GM23248 (cell line): ENCODE results near the gene PRELP. TPM values are rescaled to one million over a fixed set of nuclear protein-coding genes. Genes with fewer than 3 reads are reported as not detected.
A peak's percentile ranks its signal among the peaks of the same experiment; 100 is the strongest.

ENCODE experiments used
- DNase-seq: peaks from one replicate; pipeline ENCODE4 v3.0.0-alpha.2; 2015
- H2AFZ ChIP-seq: fragments of 200-600 bp; sonication (generic); 2 replicates; pipeline ENCODE4 v1.6.1; 2016; ENCODE audit warnings: antibody characterized with exemption
- H3F3A ChIP-seq: fragments of 200-600 bp; sonication (generic); 2 replicates; pipeline ENCODE4 v1.6.1; 2016; ENCODE audit warnings: mild to moderate bottlenecking, antibody characterized with exemption, mixed run types; ENCODE audit not compliant: insufficient read depth
- H3K27ac ChIP-seq: fragments of 200-600 bp; sonication (generic); 2 replicates; pipeline ENCODE4 v1.5.1; 2016; ENCODE audit warnings: mild to moderate bottlenecking
- H3K27me3 ChIP-seq: fragments of 200-600 bp; sonication (generic); replicated peaks from 2 replicates; pipeline ENCODE4 v1.6.1; 2016; ENCODE audit warnings: mild to moderate bottlenecking; ENCODE audit not compliant: insufficient read depth
- H3K36me3 ChIP-seq: fragments of 200-600 bp; sonication (generic); 2 replicates; pipeline ENCODE4 v1.6.1; 2016; ENCODE audit warnings: low read depth, mild to moderate bottlenecking
- H3K4me1 ChIP-seq: fragments of 200-600 bp; sonication (generic); 2 replicates; pipeline ENCODE4 v1.6.1; 2016; ENCODE audit warnings: mild to moderate bottlenecking; ENCODE audit not compliant: insufficient read depth
- H3K4me2 ChIP-seq: fragments of 200-600 bp; sonication (generic); one replicate; pipeline ENCODE4 v1.6.1; 2016; ENCODE audit warnings: mild to moderate bottlenecking; ENCODE audit not compliant: unreplicated experiment
- H3K4me3 ChIP-seq: fragments of 200-600 bp; sonication (generic); 2 replicates; pipeline ENCODE4 v1.5.1; 2016; ENCODE audit warnings: mild to moderate bottlenecking
- H3K79me2 ChIP-seq: fragments of 200-600 bp; sonication (generic); 2 replicates; pipeline ENCODE4 v1.6.1; 2016; ENCODE audit warnings: mild to moderate bottlenecking; ENCODE audit not compliant: insufficient read depth
- H3K9ac ChIP-seq: fragments of 200-600 bp; sonication (generic); 2 replicates; pipeline ENCODE4 v1.6.1; 2016; ENCODE audit warnings: mild to moderate bottlenecking
- H3K9me2 ChIP-seq: fragments of 200-600 bp; sonication (generic); 2 replicates; pipeline ENCODE4 v1.6.1; 2016; ENCODE audit warnings: mixed run types, mild to moderate bottlenecking, moderate library complexity; ENCODE audit not compliant: insufficient read depth
- H3K9me3 ChIP-seq: fragments of 200-600 bp; sonication (generic); one replicate; pipeline ENCODE4 v1.6.1; 2017; ENCODE audit warnings: low read depth
- H4K20me1 ChIP-seq: fragments of 200-600 bp; sonication (generic); 2 replicates; pipeline ENCODE4 v1.6.0; 2016; ENCODE audit not compliant: insufficient read depth
- EZH2 ChIP-seq: fragments of 200-600 bp; sonication (generic); IDR thresholded peaks from 2 replicates; pipeline ENCODE4 v1.6.1; 2018; ENCODE audit warnings: antibody characterized with exemption, mild to moderate bottlenecking; ENCODE audit not compliant: insufficient read depth, poor library complexity, severe bottlenecking
- EZH2phosphoT487 ChIP-seq: fragments of 200-600 bp; sonication (generic); IDR thresholded peaks from 2 replicates; pipeline ENCODE4 v1.6.1; 2018; ENCODE audit warnings: antibody characterized with exemption, moderate library complexity, mild to moderate bottlenecking, low read depth; ENCODE audit not compliant: insufficient read depth
- WGBS, 2 experiments: methylation state at CpG; one replicate each; pipeline ENCODE4 v1.1.6; 2015 to 2017; ENCODE audit warnings: low lambda C conversion rate in 2 of 2, low coverage in 1 of 2; ENCODE audit errors: missing lambda C conversion rate in 2 of 2; 5-methylcytosine and 5-hydroxymethylcytosine counted together
- in situ Hi-C: fragments of 300-500 bp; cut with MboI; formaldehyde crosslinking; loops from 2 replicates; pipeline ENCODE4 v1.15.0; 2020
- polyA plus RNA-seq: library from polyadenylated mRNA; unstranded; fragments of >200 nt; fragmentation: Nextera tagmentation; extraction: Ambion mirVana; gene quantifications from 2 replicates; pipeline ENCODE4 v1.2.1, GENCODE V29; 2016
- total RNA-seq: library from RNA; depleted of rRNA; stranded (reverse); fragments of >200 nt; shearing (Covaris generic); gene quantifications from 2 replicates; pipeline ENCODE4 v1.2.3, GENCODE V29; 2014

Gene PRELP
- total and polyA plus RNA-seq, 2 experiments from 2014 or later: 0.32 to 1.6 TPM

GRCh38 chr1:203476216-203476814 lies 709 bp downstream of the PRELP start:
- H3K4me1 ChIP-seq: peaks cover 36% of the 10 kb centered on the region
- TF ChIP-seq EZH2phosphoT487: no peak
- no peak for TF ChIP-seq EZH2
- H3K4me3 ChIP-seq: no peak overlapping the region
- in situ Hi-C loops: no loop called here
- H3K27me3 ChIP-seq: no peaks in the 10 kb centered on the region
- 0 out of 2 replicates have a peak overlapping the region, but pooled peaks have one; percentile 16 for H2AFZ ChIP-seq
- no peaks in the 10 kb centered on the region for H3K9me2 ChIP-seq
- no peak overlapping the region for H3K9ac ChIP-seq
- no peak for DNase-seq
- no peaks in the 10 kb centered on the region for H4K20me1 ChIP-seq
- peaks cover 26% of the 10 kb centered on the region for H3F3A ChIP-seq
- H3K4me2 ChIP-seq: no peak overlapping the region
- no peaks in the 10 kb centered on the region for H3K79me2 ChIP-seq
- no peak overlapping the region for H3K27ac ChIP-seq
- no peaks in the 10 kb centered on the region for H3K36me3 ChIP-seq
- 28 to 40% methylated on average over 9 of the region's 9 CpGs for WGBS, 2 experiments
- H3K9me3 ChIP-seq: no peaks in the 10 kb centered on the region

GRCh38 chr1:203477748-203478147 lies 2.1 kb downstream of the PRELP start:
- H3K4me1 ChIP-seq: peaks cover 42% of the 10 kb centered on the region
- H4K20me1 ChIP-seq: no peaks in the 10 kb centered on the region
- WGBS, 2 experiments: 95 to 98% methylated on average over 3 of the region's 3 CpGs
- H3F3A ChIP-seq: peaks cover 36% of the 10 kb centered on the region
- H3K27me3 ChIP-seq: no peaks in the 10 kb centered on the region
- no peak overlapping the region for H2AFZ ChIP-seq
- no peaks in the 10 kb centered on the region for H3K9me2 ChIP-seq
- H3K9ac ChIP-seq: no peak overlapping the region
- H3K4me2 ChIP-seq: no peak overlapping the region
- H3K4me3 ChIP-seq: no peak overlapping the region
- no peaks in the 10 kb centered on the region for H3K36me3 ChIP-seq
- H3K9me3 ChIP-seq: no peaks in the 10 kb centered on the region
- TF ChIP-seq EZH2phosphoT487: no peak
- no peak for TF ChIP-seq EZH2
- no peak overlapping the region for H3K27ac ChIP-seq
- H3K79me2 ChIP-seq: no peaks in the 10 kb centered on the region
- DNase-seq: no peak
- in situ Hi-C loops: no loop called here

DNA sequence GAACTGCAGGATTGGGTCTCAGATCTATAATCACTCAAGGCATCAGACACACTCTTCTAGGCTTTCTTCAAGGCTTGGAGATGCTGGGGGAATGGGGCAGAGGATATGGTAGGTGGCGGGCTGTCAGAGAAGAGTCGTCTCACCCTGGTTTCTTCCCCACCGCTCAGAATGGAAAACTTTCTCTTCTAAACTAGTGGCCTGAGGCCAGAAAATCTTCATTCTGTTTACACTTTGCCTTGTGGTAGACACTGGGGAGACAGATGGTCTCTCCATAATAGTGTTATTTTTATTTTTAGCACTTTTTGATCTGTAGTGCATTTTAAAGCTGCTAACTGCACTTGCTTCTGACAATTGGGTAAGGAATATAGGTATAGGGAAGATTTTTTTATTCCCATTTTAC lies 2.6 kb downstream of the PRELP start:
- peaks cover 42% of the 10 kb centered on the region for H3K4me1 ChIP-seq
- H3K4me3 ChIP-seq: no peak overlapping the region

DNA sequence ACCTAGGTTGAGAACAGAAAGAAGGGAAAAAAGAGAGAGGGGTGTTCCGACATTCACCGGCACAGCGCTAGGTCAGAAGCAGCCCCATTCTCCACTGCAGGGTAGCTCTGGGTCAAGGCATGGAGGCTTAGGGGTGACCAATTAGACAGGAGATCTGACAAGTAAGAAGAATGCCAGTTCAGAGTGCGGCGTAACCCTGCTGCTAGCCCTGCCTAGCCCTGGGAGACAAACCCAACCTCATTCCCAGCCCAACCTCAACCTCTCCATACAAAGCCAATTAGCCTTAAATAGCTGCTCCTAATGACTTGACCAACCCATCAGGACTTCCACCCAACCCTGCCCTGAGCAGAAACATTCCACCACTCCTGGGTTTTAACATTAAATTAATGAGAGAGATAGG lies 3.4 kb downstream of the PRELP start:
- DNase-seq: no peak
- Histone ChIP-seq H3K36me3 (no peaks in the 10 kb centered on the region), H3K79me2 (no peaks in the 10 kb centered on the region), H3K27me3 (no peaks in the 10 kb centered on the region), H3F3A (peaks cover 36% of the 10 kb centered on the region), H3K4me3 (no peak overlapping the region), H4K20me1 (no peaks in the 10 kb centered on the region), H3K9me2 (no peaks in the 10 kb centered on the region), H2AFZ (no peak overlapping the region), H3K4me1 (peaks cover 42% of the 10 kb centered on the region), H3K4me2 (no peak overlapping the region), H3K9ac (no peak overlapping the region), H3K27ac (no peak overlapping the region), H3K9me3 (no peaks in the 10 kb centered on the region)
- in situ Hi-C loops: no loop called here
- TF ChIP-seq EZH2phosphoT487 (no peak), EZH2 (no peak)
- WGBS, 2 experiments: 86 to 89% methylated on average over 5 of the region's 5 CpGs

More for the DNA sequence above, 2.6 kb downstream of the PRELP start:
- no peaks in the 10 kb centered on the region for H3K9me3 ChIP-seq
- no peak overlapping the region for H3K9ac ChIP-seq
- no peaks in the 10 kb centered on the region for H3K79me2 ChIP-seq
- H3K9me2 ChIP-seq: no peaks in the 10 kb centered on the region
- 78 to 80% methylated on average over 3 of the region's 3 CpGs for WGBS, 2 experiments
- no peaks in the 10 kb centered on the region for H4K20me1 ChIP-seq
- DNase-seq: no peak
- no peaks in the 10 kb centered on the region for H3K27me3 ChIP-seq
- TF ChIP-seq EZH2phosphoT487 (no peak), EZH2 (no peak)
- no peak overlapping the region for H2AFZ ChIP-seq
- H3K27ac ChIP-seq: no peak overlapping the region
- no peaks in the 10 kb centered on the region for H3K36me3 ChIP-seq
- in situ Hi-C loops: no loop called here
- H3F3A ChIP-seq: peaks cover 36% of the 10 kb centered on the region
- H3K4me2 ChIP-seq: no peak overlapping the region
